ENCODE results near the gene SECISBP2. TPM values are rescaled to one million over a fixed set of nuclear protein-coding genes. Genes with fewer than 3 reads are reported as not detected.

The SECISBP2 gene
- total RNA-seq, 2 donors from 2014 or later, result 43.1 to 76.2 TPM

GRCh38 chr9:89323390-89323789 is 5.1 kb downstream of the SECISBP2 start:
- intact Hi-C loops (cut with DNase I), result no loop called here
- no peaks in the 10 kb centered on the region for H3K36me3 ChIP-seq
- H3K4me1 ChIP-seq (replicated peaks), result no peaks in the 10 kb centered on the region
- no peak for DNase-seq (ENCODE audit: low spot score)
- H3K27ac ChIP-seq, result no peak overlapping the region
- 77% methylated on average over 4 of the region's 4 CpGs for WGBS
- no peaks in the 10 kb centered on the region for H3K9me3 ChIP-seq
- TF ChIP-seq POLR2AphosphoS5 (IDR thresholded peaks at IDR 0.05) (no peak), POLR2A (IDR thresholded peaks at IDR 0.05) (no peak), CTCF (IDR thresholded peaks at IDR 0.05) (no peak)
- H3K4me3 ChIP-seq, result no peak overlapping the region
- no peaks in the 10 kb centered on the region for H3K27me3 ChIP-seq (replicated peaks; ENCODE audit: insufficient read depth)

- TF ChIP-seq CTCF (IDR thresholded peaks at IDR 0.05) (no peak), POLR2AphosphoS5 (IDR thresholded peaks at IDR 0.05) (no peak), POLR2A (IDR thresholded peaks at IDR 0.05) (no peak)
- no peaks in the 10 kb centered on the region for H3K27me3 ChIP-seq (replicated peaks; ENCODE audit: insufficient read depth)
- no peak overlapping the region for H3K4me3 ChIP-seq
- H3K36me3 ChIP-seq, result peaks cover 0 to 5% of the 10 kb centered on the region in 2 donors
- intact Hi-C loops (cut with DNase I), result no loop called here
- no peak overlapping the region for H3K27ac ChIP-seq
- H3K9me3 ChIP-seq, result no peaks in the 10 kb centered on the region
- no peaks in the 10 kb centered on the region for H3K4me1 ChIP-seq (replicated peaks)
- DNase-seq (ENCODE audit: low spot score), result no peak
- 80% methylated on average over 3 of the region's 3 CpGs for WGBS
Observed at GRCh38 chr9:89325733-89326132, 7.4 kb downstream of the SECISBP2 start.

GRCh38 chr9:89328064-89328463 is 9.8 kb downstream of the SECISBP2 start:
- Histone ChIP-seq H3K4me3 (no peak overlapping the region), H3K27ac (no peak overlapping the region), H3K4me1 (replicated peaks) (no peaks in the 10 kb centered on the region), H3K27me3 (replicated peaks; ENCODE audit: insufficient read depth) (no peaks in the 10 kb centered on the region), H3K36me3 (peaks cover 0 to 5% of the 10 kb centered on the region in 2 donors), H3K9me3 (no peaks in the 10 kb centered on the region)
- TF ChIP-seq POLR2AphosphoS5 (IDR thresholded peaks at IDR 0.05) (peak; percentile 41), CTCF (IDR thresholded peaks at IDR 0.05) (no peak)
- intact Hi-C loops (cut with DNase I), result no loop called here
- no peak for DNase-seq (ENCODE audit: low spot score)
- 63% methylated on average over 8 of the region's 8 CpGs for WGBS

GRCh38 chr9:89329917-89330316 is 11.6 kb downstream of the SECISBP2 start:
- intact Hi-C loops (cut with DNase I), result no loop called here
- no peaks in the 10 kb centered on the region for H3K27me3 ChIP-seq (replicated peaks; ENCODE audit: insufficient read depth)
- DNase-seq (ENCODE audit: low spot score), result no peak
- no peak overlapping the region for H3K4me3 ChIP-seq
- no peak for TF ChIP-seq CTCF (IDR thresholded peaks at IDR 0.05)
- no peak for TF ChIP-seq POLR2AphosphoS5 (IDR thresholded peaks at IDR 0.05)
- TF ChIP-seq POLR2A (IDR thresholded peaks at IDR 0.05), result no peak
- H3K36me3 ChIP-seq, result peaks cover 0 to 5% of the 10 kb centered on the region in 2 donors
- H3K27ac ChIP-seq, result no peak overlapping the region
- H3K4me1 ChIP-seq (replicated peaks), result no peaks in the 10 kb centered on the region
- no peaks in the 10 kb centered on the region for H3K9me3 ChIP-seq

GRCh38 chr9:89330513-89330912 is 12.2 kb downstream of the SECISBP2 start:
- Histone ChIP-seq H3K27me3 (replicated peaks; ENCODE audit: insufficient read depth) (no peaks in the 10 kb centered on the region), H3K36me3 (peaks cover 0 to 5% of the 10 kb centered on the region in 2 donors), H3K9me3 (no peaks in the 10 kb centered on the region), H3K4me3 (no peak overlapping the region), H3K4me1 (replicated peaks) (no peaks in the 10 kb centered on the region), H3K27ac (no peak overlapping the region)
- WGBS, result 94% methylated on average over 7 of the region's 7 CpGs
- intact Hi-C loops (cut with DNase I), result no loop called here
- TF ChIP-seq CTCF (IDR thresholded peaks at IDR 0.05) (no peak), POLR2AphosphoS5 (IDR thresholded peaks at IDR 0.05) (no peak), POLR2A (IDR thresholded peaks at IDR 0.05) (no peak)
- DNase-seq (ENCODE audit: low spot score), result no peak
